Ishikawa (cell line): ENCODE measurements around the gene ABCF3.

Experiments
- CEBPB ChIP-seq: IDR thresholded peaks from 2 replicates; pipeline ENCODE4 v1.6.1; 2012
- CREB1 ChIP-seq: IDR thresholded peaks from 2 replicates; pipeline ENCODE4 v1.6.1; 2012; ENCODE audit warnings: low read depth
- EGR1 ChIP-seq: IDR thresholded peaks from 2 replicates; pipeline ENCODE4 v1.6.1; 2012
- EP300 ChIP-seq: IDR thresholded peaks from 2 replicates; pipeline ENCODE4 v1.6.1; 2012; ENCODE audit warnings: borderline replicate concordance
- FOXM1 ChIP-seq: IDR thresholded peaks from 2 replicates; pipeline ENCODE4 v1.6.1; 2012; ENCODE audit warnings: low read depth, borderline replicate concordance
- MAX ChIP-seq: IDR thresholded peaks from 2 replicates; pipeline ENCODE4 v1.6.1; 2012
- NFIC ChIP-seq: IDR thresholded peaks from 2 replicates; pipeline ENCODE4 v1.6.1; 2012
- RAD21 ChIP-seq: IDR thresholded peaks from 2 replicates; pipeline ENCODE4 v1.6.1; 2012; ENCODE audit warnings: low read depth
- REST ChIP-seq: IDR thresholded peaks from 2 replicates; pipeline ENCODE4 v1.6.1; 2012; ENCODE audit warnings: low read depth, mild to moderate bottlenecking
- TAF1 ChIP-seq: IDR thresholded peaks from 2 replicates; pipeline ENCODE4 v1.6.1; 2012; ENCODE audit warnings: low read depth, mild to moderate bottlenecking
- TCF12 ChIP-seq: IDR thresholded peaks from 2 replicates; pipeline ENCODE4 v1.6.1; 2012; ENCODE audit warnings: low read depth
- TEAD4 ChIP-seq: IDR thresholded peaks from 2 replicates; pipeline ENCODE4 v1.6.1; 2012
- USF1 ChIP-seq: IDR thresholded peaks from 2 replicates; pipeline ENCODE4 v1.6.1; 2012
- YY1 ChIP-seq: IDR thresholded peaks from 2 replicates; pipeline ENCODE4 v1.6.1; 2012; ENCODE audit warnings: low read depth
- ZBTB7A ChIP-seq: IDR thresholded peaks from 2 replicates; pipeline ENCODE4 v1.6.1; 2012; ENCODE audit warnings: low read depth

The ABCF3 gene

GRCh38 chr3:184166671-184167070 lies 19.3 kb upstream of the ABCF3 start:
- TF ChIP-seq ZBTB7A, result no peak
- TF ChIP-seq CEBPB, result no peak
- no peak for TF ChIP-seq MAX
- TF ChIP-seq TEAD4, result no peak
- TF ChIP-seq EP300, result no peak
- no peak for TF ChIP-seq TAF1

GRCh38 chr3:184167786-184168185 lies 18.2 kb upstream of the ABCF3 start:
- no peak for TF ChIP-seq TAF1
- no peak for TF ChIP-seq CEBPB
- TF ChIP-seq TCF12, result no peak
- TF ChIP-seq EP300, result no peak
- no peak for TF ChIP-seq CREB1
- no peak for TF ChIP-seq MAX
- no peak for TF ChIP-seq NFIC
- no peak for TF ChIP-seq FOXM1
- TF ChIP-seq USF1, result no peak
- TF ChIP-seq YY1, result no peak
- no peak for TF ChIP-seq TEAD4
- no peak for TF ChIP-seq EGR1
- TF ChIP-seq RAD21, result no peak
- no peak for TF ChIP-seq ZBTB7A
- TF ChIP-seq REST, result no peak

- no peak for TF ChIP-seq EP300
- no peak for TF ChIP-seq NFIC
- TF ChIP-seq CREB1, result no peak
- TF ChIP-seq TCF12, result no peak
- no peak for TF ChIP-seq FOXM1
- TF ChIP-seq CEBPB, result no peak
- no peak for TF ChIP-seq REST
Measured at GRCh38 chr3:184168363-184169120, 17.5 kb upstream of the ABCF3 start.

- no peak for TF ChIP-seq YY1
- no peak for TF ChIP-seq EGR1
- no peak for TF ChIP-seq TAF1
- no peak for TF ChIP-seq REST
- TF ChIP-seq EP300, result no peak
- no peak for TF ChIP-seq NFIC
- TF ChIP-seq ZBTB7A, result no peak
- no peak for TF ChIP-seq TEAD4
- no peak for TF ChIP-seq TCF12
Measured at GRCh38 chr3:184169896-184170875, 15.8 kb upstream of the ABCF3 start.

GRCh38 chr3:184171562-184171961 lies 14.4 kb upstream of the ABCF3 start:
- TF ChIP-seq USF1, result peak; percentile 60
- TF ChIP-seq MAX, result peak; percentile 57
- no peak for TF ChIP-seq TEAD4
- TF ChIP-seq ZBTB7A, result peak; percentile 56; the same call in 1 of the 2 replicates
